Stomach (tissue), 9 donors: ENCODE measurements around the gene SNTG2. TPM values are rescaled to one million over a fixed set of nuclear protein-coding genes. Genes with fewer than 3 reads are reported as not detected.

Experiments
- DNase-seq, 2 donors: peaks; one replicate each; pipeline versions ENCODE4 v3.0.0 to v3.0.0-alpha.2; 2013 to 2019
- H3K27ac ChIP-seq, 5 donors: fragments of 200-600 bp in 4 of 5; sonication (generic) in 4 of 5; one replicate each; pipeline ENCODE4 v1.5.1; 2013 to 2019; ENCODE audit warnings: mild to moderate bottlenecking in 1 of 5, moderate library complexity in 1 of 5
- H3K27me3 ChIP-seq, 3 donors: fragments of 200-600 bp; sonication (generic); one replicate each; pipeline ENCODE4 v1.5.1; 2017 to 2019; ENCODE audit warnings: mixed run types in 1 of 3
- H3K36me3 ChIP-seq, 4 donors: fragments of 200-600 bp; sonication (generic); 1 replicate in 3 of 4; 2 replicates in 1 of 4; pipeline ENCODE4 v1.5.1; 2016 to 2019
- H3K4me1 ChIP-seq, 4 donors: fragments of 200-600 bp; sonication (generic); one replicate each; pipeline ENCODE4 v1.5.1; 2016 to 2019
- H3K4me3 ChIP-seq, 4 donors: fragments of 200-600 bp; sonication (generic) in 3 of 4; one replicate each; pipeline ENCODE4 v1.5.1; 2016 to 2019; ENCODE audit warnings: mild to moderate bottlenecking in 1 of 4
- H3K9me3 ChIP-seq, 4 donors: fragments of 200-600 bp; sonication (generic); one replicate each; pipeline ENCODE4 v1.5.1; 2016 to 2019
- CTCF ChIP-seq, 7 experiments: fragments of 450-650 bp in 4 of 7; fragments of 200-600 bp in 3 of 7; sonication (generic) in 3 of 7; IDR thresholded peaks; one replicate each; pipeline ENCODE4 v1.5.1; 2016 to 2019; ENCODE audit warnings: antibody characterized with exemption in 7 of 7, control low read depth in 2 of 7, mild to moderate bottlenecking in 1 of 7
- EP300 ChIP-seq: sonication (generic); formaldehyde crosslinking; IDR thresholded peaks from one replicate; pipeline ENCODE4 v1.6.1; 2017; ENCODE audit warnings: antibody characterized with exemption
- POLR2A ChIP-seq, 4 donors: fragments of 450-650 bp; IDR thresholded peaks; one replicate each; pipeline ENCODE4 v1.6.1; 2016; ENCODE audit warnings: antibody characterized with exemption in 4 of 4, control low read depth in 2 of 4, mild to moderate bottlenecking in 1 of 4, moderate library complexity in 1 of 4
- POLR2AphosphoS5 ChIP-seq, 3 donors: sonication (generic); formaldehyde crosslinking; IDR thresholded peaks; one replicate each; pipeline ENCODE4 v1.6.1; 2016; ENCODE audit warnings: antibody characterized with exemption in 3 of 3
- WGBS, 5 donors: extraction: QIAGEN DNeasy Blood & Tissue Kit in 3 of 5; methylation state at CpG; one replicate each; pipeline versions ENCODE4 v1.1.5 to v1.1.7; 2013 to 2018; 5-methylcytosine and 5-hydroxymethylcytosine counted together
- intact Hi-C: fragments of 100-400 bp; cut with DNase I; formaldehyde crosslinking; loops from one replicate; pipeline ENCODE4 v1.15.1; 2023; ENCODE audit warnings: low total_unique reads
- polyA plus RNA-seq, 3 donors: library from polyadenylated mRNA; stranded (reverse); fragments of 200-250 nt; gene quantifications; one replicate each; pipeline ENCODE4 v1.2.3, GENCODE V29; 2013
- total RNA-seq, 5 donors: library from RNA; depleted of rRNA; stranded (reverse); fragments of >200 nt; gene quantifications; one replicate each; pipeline versions ENCODE4 v1.1.0 to v1.2.3, GENCODE V29; 2014 to 2016
- donor health status: healthy with polysubstance abuse.
- donor health status: Bipolar disorder and iron deficiency.
- donor health status: healthy.

SNTG2 gene
- total and polyA plus RNA-seq, 8 donors, result 0.68 to 19.6 (median 5.3) TPM; not detected in 1

GRCh38 chr2:1157107-1157506 lies 206.5 kb downstream of the SNTG2 start:
- no peak for TF ChIP-seq POLR2A (IDR thresholded peaks at IDR 0.05)
- no peak for TF ChIP-seq CTCF (IDR thresholded peaks at IDR 0.05)
- no peak for TF ChIP-seq POLR2AphosphoS5 (IDR thresholded peaks at IDR 0.05)
- no peak for TF ChIP-seq EP300
- 75 to 94% (median 87%) methylated on average over 7 to 15 of the region's 15 CpGs for WGBS, 5 donors
- H3K27ac ChIP-seq, result no peak overlapping the region
- no peaks in the 10 kb centered on the region for H3K36me3 ChIP-seq
- DNase-seq, result no peak
- no peak overlapping the region for H3K4me3 ChIP-seq
- no peaks in the 10 kb centered on the region for H3K9me3 ChIP-seq
- no peaks in the 10 kb centered on the region for H3K27me3 ChIP-seq
- intact Hi-C loops, result no loop called here
- H3K4me1 ChIP-seq, result peaks cover 0 to 10% (median 4%) of the 10 kb centered on the region in 4 donors

DNA sequence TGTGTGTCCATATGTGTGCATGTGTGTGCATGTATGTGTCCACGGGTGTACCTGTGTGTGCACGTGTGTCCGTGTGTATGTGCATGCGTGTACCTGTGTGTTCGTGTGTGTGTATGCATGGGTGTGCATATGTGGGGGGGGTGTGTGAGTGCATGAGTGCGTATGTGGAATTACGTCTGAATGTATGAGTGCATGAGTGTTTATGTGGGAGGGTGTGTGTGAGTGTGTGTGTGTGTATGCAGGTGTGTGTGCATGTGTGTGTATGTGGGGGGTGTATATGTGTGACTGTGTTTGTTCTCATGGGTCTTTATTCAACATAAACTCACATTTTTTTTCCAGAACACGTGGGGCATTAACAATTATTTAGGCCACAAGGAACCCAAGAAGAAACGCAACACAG lies 208.4 kb downstream of the SNTG2 start:
- no peaks in the 10 kb centered on the region for H3K36me3 ChIP-seq
- TF ChIP-seq POLR2A (IDR thresholded peaks at IDR 0.05) (no peak), EP300 (no peak), CTCF (IDR thresholded peaks at IDR 0.05) (no peak), POLR2AphosphoS5 (IDR thresholded peaks at IDR 0.05) (no peak)
- intact Hi-C loops, result no loop called here
- H3K27ac ChIP-seq, result no peak overlapping the region
- peaks cover 0 to 14% (median 4%) of the 10 kb centered on the region in 4 donors for H3K9me3 ChIP-seq
- DNase-seq, result no peak
- no peak overlapping the region for H3K4me3 ChIP-seq
- H3K27me3 ChIP-seq, result no peaks in the 10 kb centered on the region
- peaks cover 0 to 3% (median under 1%) of the 10 kb centered on the region in 4 donors for H3K4me1 ChIP-seq
- WGBS, 5 donors, result 76 to 82% (median 79%) methylated on average over 9 of the region's 9 CpGs

DNA sequence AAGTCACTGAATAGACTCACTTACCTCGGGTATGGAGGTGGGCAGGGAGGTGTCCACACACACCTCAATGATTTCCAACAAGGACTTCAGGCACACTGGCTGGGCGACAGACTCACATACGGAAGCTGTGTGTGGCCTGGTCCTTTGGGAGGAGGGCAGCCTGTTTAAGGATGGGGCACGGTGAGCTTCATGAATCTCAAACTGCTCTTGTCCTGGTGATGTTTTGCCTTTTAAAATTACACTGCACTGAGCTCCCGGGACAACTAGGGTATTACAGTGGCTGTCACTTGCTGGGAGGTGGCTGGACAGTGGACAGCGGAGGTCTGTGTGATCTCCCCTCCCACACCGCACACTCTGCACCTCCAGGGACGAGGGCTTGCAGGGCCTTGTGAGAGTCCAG lies 211.6 kb downstream of the SNTG2 start:
- Histone ChIP-seq H3K4me3 (no peak overlapping the region), H3K9me3 (peaks cover 0 to 14% (median 4%) of the 10 kb centered on the region in 4 donors), H3K27ac (peak overlapping the region in 1 of 5 donors; percentile 50), H3K36me3 (no peaks in the 10 kb centered on the region), H3K27me3 (no peaks in the 10 kb centered on the region), H3K4me1 (no peaks in the 10 kb centered on the region)
- no peak for DNase-seq
- intact Hi-C loops, result no loop called here
- 85 to 94% (median 90%) methylated on average over 8 of the region's 8 CpGs for WGBS, 5 donors
- TF ChIP-seq EP300 (no peak), POLR2AphosphoS5 (IDR thresholded peaks at IDR 0.05) (no peak), CTCF (IDR thresholded peaks at IDR 0.05) (no peak), POLR2A (IDR thresholded peaks at IDR 0.05) (no peak)

DNA sequence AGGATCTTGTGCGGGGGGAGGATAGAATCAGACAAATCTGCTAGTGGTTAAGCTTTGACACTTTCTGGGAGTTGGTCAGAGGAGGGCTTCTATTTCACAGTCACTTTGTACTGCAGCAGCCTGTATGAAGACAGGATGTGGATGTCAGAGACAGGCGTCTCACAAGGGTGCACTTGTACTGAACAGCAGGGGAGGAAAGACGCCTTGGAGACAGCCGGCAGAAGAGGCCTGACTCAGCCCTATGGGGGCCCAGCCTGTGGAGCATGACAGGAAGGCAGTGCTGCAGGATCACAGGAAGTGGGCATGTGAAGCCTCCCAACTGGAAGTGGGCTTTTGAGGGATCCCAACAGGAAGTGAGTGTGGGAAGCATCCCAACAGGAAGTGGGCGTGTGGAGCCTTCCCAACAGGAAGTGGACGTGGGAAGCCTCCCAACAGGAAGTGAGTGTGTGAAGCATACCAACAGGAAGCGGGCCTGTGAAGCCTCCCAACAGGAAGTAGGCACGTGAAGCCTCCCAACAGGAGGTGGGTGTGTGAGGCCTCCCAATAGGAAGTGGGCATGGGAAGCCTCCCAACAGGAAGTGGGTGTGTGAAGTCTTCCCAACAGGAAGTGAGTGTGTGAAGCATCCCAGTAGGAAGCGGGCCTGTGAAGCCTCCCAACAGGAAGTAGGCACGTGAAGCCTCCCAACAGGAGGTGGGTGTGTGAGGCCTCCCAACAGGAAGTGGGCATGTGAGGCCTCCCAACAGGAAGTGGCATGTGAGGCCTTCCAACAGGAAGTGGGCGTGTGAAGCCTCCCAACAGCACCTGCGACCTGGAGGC lies 212.3 kb downstream of the SNTG2 start:
- Histone ChIP-seq H3K4me1 (no peaks in the 10 kb centered on the region), H3K27ac (peak overlapping the region in 2 of 5 donors; percentile 24 to 50), H3K4me3 (no peak overlapping the region), H3K27me3 (no peaks in the 10 kb centered on the region), H3K9me3 (peaks cover 0 to 14% (median 4%) of the 10 kb centered on the region in 4 donors), H3K36me3 (no peaks in the 10 kb centered on the region)
- intact Hi-C loops, result no loop called here
- no peak for TF ChIP-seq POLR2AphosphoS5 (IDR thresholded peaks at IDR 0.05)
- TF ChIP-seq POLR2A (IDR thresholded peaks at IDR 0.05), result no peak
- TF ChIP-seq EP300, result no peak
- no peak for TF ChIP-seq CTCF (IDR thresholded peaks at IDR 0.05)
- WGBS, 5 donors, result 61 to 75% (median 73%) methylated on average over 12 of the region's 12 CpGs
- peak in 1 of 2 donors; percentile 47 for DNase-seq
